HG02981 (cell line): ENCODE data around the gene SHOC2.

Experiments
- ATAC-seq: cut with Tn5 transposase; IDR thresholded peaks from one replicate; pipeline ENCODE4 v1.9.1; 2021; ENCODE audit warnings: mild to moderate bottlenecking, moderate library complexity; ENCODE audit not compliant: unreplicated experiment

SHOC2 gene

GRCh38 chr10:111037858-111038257, 118.5 kb downstream of the SHOC2 start:
- no peak for ATAC-seq

DNA sequence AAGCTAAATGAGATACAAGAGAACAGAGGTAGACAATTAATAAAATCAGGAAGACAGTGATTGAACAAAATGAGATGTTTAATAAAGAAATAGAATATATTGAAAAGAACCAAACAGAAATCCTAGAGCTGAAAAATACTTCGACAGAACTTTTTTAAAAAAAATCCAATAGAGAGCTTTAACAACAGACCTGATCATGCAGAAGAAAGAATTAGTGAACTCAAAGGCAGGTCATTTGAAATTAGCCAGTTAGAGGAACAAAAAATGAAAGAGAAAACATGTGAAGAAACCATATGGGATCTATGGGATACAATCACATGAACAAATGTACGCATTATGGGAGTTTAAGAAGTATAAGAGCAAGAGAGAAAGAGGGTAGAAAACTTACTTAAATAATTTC, 120.1 kb downstream of the SHOC2 start:
- no peak for ATAC-seq

DNA sequence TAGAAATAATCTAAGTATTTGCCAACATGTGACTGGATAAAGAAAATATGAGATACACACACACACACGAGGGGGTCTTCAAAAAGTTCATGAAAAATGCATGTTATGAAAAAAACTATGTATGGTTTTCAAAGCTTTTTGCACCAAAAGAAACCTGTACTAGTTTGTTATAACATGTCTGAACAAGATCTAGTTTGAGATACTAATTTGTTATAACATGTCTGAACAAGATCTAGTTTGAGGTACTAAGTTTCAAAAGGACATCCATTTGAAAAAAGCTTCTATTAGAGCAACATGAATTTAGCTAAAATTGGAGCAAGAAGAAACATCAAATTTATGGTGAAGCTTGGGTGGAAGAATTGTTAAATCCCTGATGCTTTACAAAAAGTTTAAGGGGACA, 137.6 kb downstream of the SHOC2 start:
- ATAC-seq = no peak
